Activated B cell treated with CpG ODN at 0.5 μM for 24 hours (primary cell): ENCODE results near the gene ALDH18A1. TPM values are rescaled to one million over a fixed set of nuclear protein-coding genes. Genes with fewer than 3 reads are reported as not detected.

ENCODE experiments used
- ATAC-seq: fragments of 200-7000 bp; cut with Tn5 transposase; one replicate; pipeline ENCODE4 v1.10.0; 2021; ENCODE audit warnings: low read depth, mild to moderate bottlenecking, moderate library complexity
- CTCF ChIA-PET: fragments of 350-600 bp; sonication (Branson Sonifier 250); formaldehyde crosslinking; loops from one replicate; lab custom pipeline; 2021; ENCODE audit warnings: antibody characterized with exemption; lab: Charles Lee
- POLR2A ChIA-PET: fragments of 350-600 bp; sonication (Branson Sonifier 250); formaldehyde crosslinking; loops from one replicate; lab custom pipeline; 2021; ENCODE audit warnings: antibody characterized with exemption; lab: Charles Lee
- DNase-seq: peaks from one replicate; pipeline ENCODE4 v3.0.0; 2022
- H3K27ac Mint-ChIP-seq: one replicate; pipeline ENCODE4 v1.8.0; 2020; ENCODE audit warnings: mixed read lengths
- H3K27me3 Mint-ChIP-seq: one replicate; pipeline ENCODE4 v1.8.0; 2021; ENCODE audit warnings: mixed read lengths
- H3K36me3 Mint-ChIP-seq: one replicate; pipeline ENCODE4 v1.8.0; 2021; ENCODE audit warnings: low read depth, mixed read lengths
- H3K4me1 Mint-ChIP-seq: one replicate; pipeline ENCODE4 v1.8.0; 2021; ENCODE audit warnings: mixed read lengths
- H3K4me3 Mint-ChIP-seq: one replicate; pipeline ENCODE4 v1.8.0; 2020; ENCODE audit warnings: mild to moderate bottlenecking, mixed read lengths
- H3K9me3 Mint-ChIP-seq: one replicate; pipeline ENCODE4 v1.8.0; 2020; ENCODE audit warnings: mixed read lengths
- CTCF ChIP-seq: fragments of 200-600 bp; IDR thresholded peaks from one replicate; pipeline ENCODE4 v1.8.0; 2022; ENCODE audit warnings: antibody characterized with exemption, mild to moderate bottlenecking
- intact Hi-C: fragments of 100-400 bp; cut with micrococcal nuclease; formaldehyde crosslinking; loops from one replicate; pipeline ENCODE4 v1.15.1; 2024
- total RNA-seq: library from RNA; stranded (reverse); gene quantifications from 2 replicates; pipeline ENCODE4 v1.2.3, GENCODE V29; 2022

The ALDH18A1 gene
- total RNA-seq, 1 donor from 2014 or later = 45.9 TPM

- DNase-seq (no peak), ATAC-seq (no peak)
- Mint-ChIP-seq H3K27ac (no peak overlapping the region), H3K4me1 (no peaks in the 10 kb centered on the region), H3K36me3 (peaks cover 98% of the 10 kb centered on the region), H3K4me3 (no peak overlapping the region), H3K27me3 (no peaks in the 10 kb centered on the region), H3K9me3 (no peaks in the 10 kb centered on the region)
- intact Hi-C loops = no loop called here
- ChIA-PET POLR2A (no interaction called here), CTCF (no interaction called here)
- no peak for TF ChIP-seq CTCF
These were observed 45.8 kb downstream of the ALDH18A1 start for GRCh38 chr10:95610727-95611126.

GRCh38 chr10:95606922-95607321 is 49.6 kb downstream of the ALDH18A1 start:
- DNase-seq = no peak
- intact Hi-C loops = no loop called here
- no peak for TF ChIP-seq CTCF
- no peak overlapping the region for H3K27ac Mint-ChIP-seq
- POLR2A ChIA-PET = no interaction called here
- H3K36me3 Mint-ChIP-seq = peaks cover 68% of the 10 kb centered on the region
- no peak overlapping the region for H3K4me3 Mint-ChIP-seq
- CTCF ChIA-PET = no interaction called here
- H3K4me1 Mint-ChIP-seq = no peaks in the 10 kb centered on the region
- H3K27me3 Mint-ChIP-seq = no peaks in the 10 kb centered on the region
- ATAC-seq = no peak
- no peaks in the 10 kb centered on the region for H3K9me3 Mint-ChIP-seq

GRCh38 chr10:95605163-95605562 is 51.3 kb downstream of the ALDH18A1 start:
- ATAC-seq (no peak), DNase-seq (no peak)
- Mint-ChIP-seq H3K27ac (no peak overlapping the region), H3K27me3 (no peaks in the 10 kb centered on the region), H3K4me1 (no peaks in the 10 kb centered on the region), H3K4me3 (no peak overlapping the region), H3K36me3 (peaks cover 51% of the 10 kb centered on the region), H3K9me3 (no peaks in the 10 kb centered on the region)
- TF ChIP-seq CTCF = no peak
- ChIA-PET POLR2A (no interaction called here), CTCF (interaction anchor here (2.6 kb wide), 1 partner anchor 175 kb away, joined by 8 read pairs; no protein-coding TSS in a partner anchor)
- intact Hi-C loops = no loop called here

GRCh38 chr10:95604630-95605029 is 51.9 kb downstream of the ALDH18A1 start:
- DNase-seq = no peak
- ChIA-PET POLR2A (no interaction called here), CTCF (interaction anchor here (2.6 kb wide), 1 partner anchor 174 kb away, joined by 8 read pairs; no protein-coding TSS in a partner anchor)
- no peak overlapping the region for H3K4me3 Mint-ChIP-seq
- H3K9me3 Mint-ChIP-seq = no peaks in the 10 kb centered on the region
- no peaks in the 10 kb centered on the region for H3K4me1 Mint-ChIP-seq
- ATAC-seq = no peak
- intact Hi-C loops = no loop called here
- H3K36me3 Mint-ChIP-seq = peaks cover 46% of the 10 kb centered on the region
- no peak overlapping the region for H3K27ac Mint-ChIP-seq
- H3K27me3 Mint-ChIP-seq = no peaks in the 10 kb centered on the region
- TF ChIP-seq CTCF = no peak

GRCh38 chr10:95602382-95602781 is 54.1 kb downstream of the ALDH18A1 start:
- H3K27ac Mint-ChIP-seq = no peak overlapping the region
- H3K9me3 Mint-ChIP-seq = no peaks in the 10 kb centered on the region
- H3K4me3 Mint-ChIP-seq = no peak overlapping the region
- no peak for ATAC-seq
- intact Hi-C loops = no loop called here
- POLR2A ChIA-PET = no interaction called here
- H3K36me3 Mint-ChIP-seq = peaks cover 24% of the 10 kb centered on the region
- no peaks in the 10 kb centered on the region for H3K4me1 Mint-ChIP-seq
- no peak for TF ChIP-seq CTCF
- CTCF ChIA-PET = interaction anchor here (1.1 to 1.7 kb wide), 2 partner anchors 171 to 262 kb away, joined by 7 read pairs; no protein-coding TSS in a partner anchor
- H3K27me3 Mint-ChIP-seq = peaks cover 1% of the 10 kb centered on the region
- no peak for DNase-seq
